PFSK-1 (cell line): Measurements from ENCODE around the gene KRT75.

Experiments
- FOXP2 ChIP-seq: optimal IDR thresholded peaks from 2 replicates; pipeline ENCODE3; 2011; ENCODE audit warnings: borderline replicate concordance, control low read depth, inconsistent platforms; ENCODE audit not compliant: insufficient read depth; ENCODE audit errors: extremely low read length, extremely low read depth
- POLR2AphosphoS5 ChIP-seq: IDR thresholded peaks from 2 replicates; pipeline ENCODE4 v1.6.1; 2012; ENCODE audit warnings: low read depth, mild to moderate bottlenecking, control low read depth, low read length, moderate library complexity
- REST ChIP-seq, 2 experiments: IDR thresholded peaks; 2 replicates each; pipeline versions ENCODE4 v1.6.1 to v1.8.0; 2011 to 2012; ENCODE audit warnings: low read depth in 2 of 2, low read length in 2 of 2, control low read depth in 1 of 2, inconsistent platforms in 1 of 2, mild to moderate bottlenecking in 1 of 2, moderate library complexity in 1 of 2; ENCODE audit not compliant: insufficient read depth in 1 of 2
- SIN3A ChIP-seq: IDR thresholded peaks from 2 replicates; pipeline ENCODE4 v1.6.1; 2012; ENCODE audit warnings: mild to moderate bottlenecking, low read length, moderate library complexity, borderline replicate concordance; ENCODE audit not compliant: insufficient read depth
- TAF1 ChIP-seq: IDR thresholded peaks from 2 replicates; pipeline ENCODE4 v1.6.1; 2012; ENCODE audit warnings: low read length, control low read depth, borderline replicate concordance; ENCODE audit not compliant: insufficient read depth

The KRT75 gene

GRCh38 chr12:52378091-52378490 is 56.1 kb downstream of the KRT75 start:
- TF ChIP-seq TAF1 (no peak), SIN3A (no peak), POLR2AphosphoS5 (no peak), REST (IDR thresholded peaks at IDR 0.05; ENCODE audit: insufficient read depth in 1 of 2, low read depth in 2 of 2, low read length in 2 of 2) (no peak)

- no peak for TF ChIP-seq TAF1
- TF ChIP-seq FOXP2: no peak
- no peak for TF ChIP-seq POLR2AphosphoS5
- no peak for TF ChIP-seq SIN3A
- no peak for TF ChIP-seq REST (IDR thresholded peaks at IDR 0.05; ENCODE audit: insufficient read depth in 1 of 2, low read depth in 2 of 2, low read length in 2 of 2)
Measured at GRCh38 chr12:52377266-52377665, 56.9 kb downstream of the KRT75 start.
